T-helper 2 cell treated with Interferon-gamma antibody and Interleukin-4, amounts not matched to agents 100 ng/mL and 5 ng/mL, for 36 hours (primary cell): ENCODE results near the gene CGB3. TPM values are rescaled to one million over a fixed set of nuclear protein-coding genes. Genes with fewer than 3 reads are reported as not detected.
"Not testable (repeated sequence)": the region's sequence is repeated elsewhere in the genome, so short reads cannot be mapped to it uniquely, and the experiment has no call there.

Experiments
- intact Hi-C: fragments of 100-400 bp; cut with micrococcal nuclease; formaldehyde crosslinking; loops from one replicate; pipeline ENCODE4 v1.15.1; 2023
- total RNA-seq: library from RNA; stranded (reverse); gene quantifications from 2 replicates; pipeline ENCODE4 v1.2.3, GENCODE V29; 2022

CGB3 gene
- total RNA-seq, 1 donor from 2014 or later, result not detected

DNA sequence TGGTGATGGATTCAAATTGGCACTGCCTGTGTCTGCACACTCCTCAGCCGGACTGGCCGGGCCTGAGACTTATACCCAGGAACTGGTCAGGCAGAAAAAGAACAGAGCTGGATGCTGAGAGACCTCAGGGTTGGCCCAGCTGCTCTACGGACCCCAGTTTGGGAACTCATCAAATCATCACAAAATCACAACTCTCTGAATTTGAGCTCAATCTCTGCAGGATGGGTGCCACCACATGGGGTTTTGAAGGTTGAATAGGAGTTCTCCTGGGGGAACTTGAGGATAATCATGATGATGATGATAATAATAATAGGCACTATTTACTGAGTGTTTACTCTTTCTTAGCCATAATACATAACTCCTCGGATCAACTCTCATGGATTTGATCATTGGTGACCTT, 18.5 kb upstream of the CGB3 start:
- intact Hi-C loops, result not testable (repeated sequence)

DNA sequence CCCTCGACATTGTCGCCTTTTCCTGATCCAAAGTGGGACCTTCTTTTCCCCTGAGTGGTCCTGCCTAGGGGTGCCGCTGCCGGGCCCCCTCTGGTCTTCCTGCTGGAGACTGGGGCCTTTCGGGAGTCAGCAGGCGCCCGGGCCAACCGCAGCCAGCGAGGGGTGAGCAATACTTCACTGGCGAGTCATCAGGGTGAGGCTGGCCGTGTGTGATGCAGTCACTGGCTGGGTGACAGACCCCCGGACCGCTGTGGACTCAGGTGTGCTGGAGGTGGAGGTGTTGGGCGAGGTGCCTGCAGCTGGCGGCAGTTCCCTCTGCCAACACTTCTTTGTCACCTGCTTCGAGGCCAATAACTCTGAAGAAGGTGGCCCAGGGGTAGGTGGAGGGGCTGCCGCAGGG, 18.0 kb upstream of the CGB3 start:
- intact Hi-C loops, result no loop called here

- intact Hi-C loops, result not testable (repeated sequence)
Observed at GRCh38 chr19:49039736-49040135, 15.6 kb upstream of the CGB3 start.

DNA sequence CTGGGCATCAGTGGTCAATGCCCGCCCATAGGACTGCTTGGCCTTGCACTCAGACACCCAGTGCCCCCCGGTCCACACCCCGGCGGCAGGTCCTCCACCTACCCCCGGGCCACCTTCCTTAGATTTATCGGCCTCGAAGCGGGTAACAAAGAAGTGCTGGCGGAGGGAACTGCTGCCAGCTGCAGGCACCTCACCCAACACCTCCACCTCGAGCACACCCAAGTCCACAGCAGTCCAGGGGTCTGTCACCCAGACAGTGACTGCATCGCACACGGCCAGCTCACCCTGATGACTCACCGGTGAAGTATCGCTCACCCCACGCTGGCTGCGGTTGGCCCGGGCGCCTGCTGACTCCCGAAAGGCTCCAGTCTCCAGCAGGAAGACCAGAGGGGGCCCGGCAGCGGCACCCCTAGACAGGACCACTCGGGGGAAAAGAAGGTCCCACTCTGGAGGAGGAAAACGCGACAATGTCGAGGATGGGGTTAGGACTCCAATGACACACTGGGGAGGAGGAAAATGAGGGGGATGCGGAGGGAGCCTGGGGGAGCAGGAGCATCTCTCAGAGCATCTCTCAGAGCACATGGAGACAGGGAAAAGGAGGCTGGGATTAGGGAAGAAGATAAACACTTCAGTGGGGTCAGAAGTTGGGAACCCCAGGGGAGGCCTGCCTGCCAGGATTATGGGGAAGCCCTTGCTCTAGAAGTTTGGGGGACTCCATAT, 14.6 kb upstream of the CGB3 start:
- intact Hi-C loops, result not testable (repeated sequence)

- intact Hi-C loops, result not testable (repeated sequence)
Observed at GRCh38 chr19:49038111-49038510, 14.0 kb upstream of the CGB3 start.

- intact Hi-C loops, result not testable (repeated sequence)
Observed at GRCh38 chr19:49036815-49037214, 12.7 kb upstream of the CGB3 start, which contains the start of gene CGB1. Gene CGB1 (minus strand): TSS chr19:49036895. CDS start chr19:49036711, 184 bp downstream.

DNA sequence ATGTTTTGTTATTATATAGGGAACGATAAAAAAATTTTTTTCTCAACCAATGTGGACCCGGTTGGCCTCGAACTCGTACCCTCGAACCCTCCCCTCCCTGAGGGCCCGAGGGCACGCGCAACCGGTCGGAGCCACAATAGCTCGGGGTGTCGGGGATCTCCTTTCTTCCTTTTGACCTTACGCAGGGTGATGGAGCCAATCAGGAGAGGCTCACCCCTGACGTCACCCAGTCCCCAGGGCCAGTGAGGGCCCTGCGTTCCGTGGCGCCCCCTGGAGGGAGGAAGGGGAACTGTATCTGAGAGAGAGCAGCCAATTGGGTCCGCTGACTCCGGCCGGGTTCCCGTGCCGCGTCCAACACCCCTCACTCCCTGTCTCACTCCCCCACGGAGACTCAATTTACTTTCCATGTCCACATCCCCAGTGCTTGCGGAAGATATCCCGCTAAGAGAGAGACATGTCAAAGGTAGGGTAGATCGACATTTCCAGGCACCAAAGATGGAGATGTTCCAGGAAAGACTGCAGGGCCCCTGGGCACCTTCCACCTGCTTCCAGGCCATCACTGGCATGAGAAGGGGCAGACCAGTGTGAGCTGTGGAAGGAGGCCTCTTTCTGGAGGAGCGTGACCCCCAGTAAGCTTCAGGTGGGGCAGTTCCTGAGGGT, 7.6 kb upstream of the CGB3 start, which contains the start of gene CGB2:
Gene CGB2 (plus strand): TSS at position 249 of the 660 bp plus-strand sequence. CDS start 206 bp downstream, at position 455.
- intact Hi-C loops, result not testable (repeated sequence)

- intact Hi-C loops, result not testable (repeated sequence)
Observed at GRCh38 chr19:49030323-49030722, 6.2 kb upstream of the CGB3 start.

DNA sequence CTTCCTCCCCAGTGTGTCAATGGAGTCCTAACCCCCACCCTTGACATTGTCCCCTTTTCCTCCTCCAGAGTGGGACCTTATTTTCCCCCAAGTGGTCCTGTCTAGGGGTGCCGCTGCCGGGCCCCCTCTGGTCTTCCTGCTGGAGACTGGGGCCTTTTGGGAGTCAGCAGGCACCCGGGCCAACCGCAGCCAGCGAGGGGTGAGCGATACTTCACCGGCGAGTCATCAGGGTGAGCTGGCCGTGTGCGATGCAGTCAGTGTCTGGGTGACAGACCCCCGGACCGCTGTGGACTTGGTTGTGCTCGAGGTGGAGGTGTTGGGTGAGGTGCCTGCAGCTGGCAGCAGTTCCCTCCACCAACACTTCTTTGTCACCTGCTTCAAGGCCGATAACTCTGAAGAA, 5.6 kb upstream of the CGB3 start:
- intact Hi-C loops, result not testable (repeated sequence)

- intact Hi-C loops, result not testable (repeated sequence)
Observed at GRCh38 chr19:49028686-49029085, 4.6 kb upstream of the CGB3 start.

- intact Hi-C loops, result not testable (repeated sequence)
Observed at GRCh38 chr19:49025599-49025998, 1.5 kb upstream of the CGB3 start.

GRCh38 chr19:49025088-49025487, 955 bp upstream of the CGB3 start:
- intact Hi-C loops, result not testable (repeated sequence)

DNA sequence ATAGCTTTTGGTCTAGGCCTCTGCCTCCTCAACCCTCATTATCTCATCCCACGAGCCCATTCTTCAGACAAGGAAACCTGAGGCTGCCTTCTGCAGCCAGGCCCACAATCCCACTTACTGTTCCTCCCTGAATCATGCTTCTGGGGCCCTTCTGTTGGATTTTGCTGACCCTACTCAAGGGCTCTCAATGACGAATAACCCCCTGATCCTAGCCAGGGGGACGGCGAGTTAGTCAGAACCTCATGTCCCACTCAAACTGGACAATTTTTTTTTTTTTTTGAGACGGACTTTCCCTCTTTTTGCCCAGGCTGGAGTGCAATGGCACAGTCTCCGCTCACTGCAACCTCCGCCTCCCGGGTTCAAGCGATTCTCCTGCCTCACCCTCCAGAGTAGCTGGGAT, 2.0 kb downstream of the CGB3 start:
- intact Hi-C loops, result no loop called here

GRCh38 chr19:49020931-49021895, 2.9 kb downstream of the CGB3 start:
- intact Hi-C loops, result no loop called here

- intact Hi-C loops, result no loop called here
Observed at GRCh38 chr19:49020342-49020741, 3.8 kb downstream of the CGB3 start.

DNA sequence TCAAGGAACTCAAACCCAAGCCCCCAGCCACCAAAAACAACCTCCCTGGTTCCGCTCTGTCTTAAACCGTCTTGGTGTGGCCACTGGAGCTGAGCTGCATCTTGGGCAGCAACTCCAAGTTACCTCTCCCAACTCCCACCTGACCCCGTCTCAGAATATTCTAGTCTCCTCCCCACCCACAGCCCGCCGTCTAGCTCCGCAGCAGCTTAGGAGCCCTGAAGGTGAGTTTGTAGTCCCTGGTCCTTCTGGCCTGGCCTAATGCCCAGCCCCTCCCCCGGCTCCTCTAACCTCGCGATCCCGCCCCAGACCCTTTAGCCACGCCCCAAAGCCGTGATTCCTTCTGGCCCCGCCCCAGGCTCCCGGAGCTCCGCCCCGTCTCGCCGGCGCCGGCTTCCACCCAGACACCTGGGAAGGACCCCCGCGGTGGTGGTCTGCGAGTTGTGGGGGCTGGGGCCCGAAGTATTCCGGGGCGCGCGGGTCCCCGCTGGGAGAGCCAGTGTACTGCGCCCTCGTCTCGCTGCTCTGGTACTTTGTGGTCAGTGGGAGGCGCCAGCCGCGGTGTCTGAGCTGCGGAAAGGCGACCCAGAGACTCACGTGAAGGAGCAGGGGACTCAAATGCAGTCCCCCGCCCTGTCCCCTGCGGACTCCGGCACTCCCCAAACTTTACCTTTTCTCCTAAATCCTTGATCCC, 4.7 kb downstream of the CGB3 start:
- intact Hi-C loops, result no loop called here

- intact Hi-C loops, result not testable (repeated sequence)
Observed at GRCh38 chr19:49018388-49019241, 5.5 kb downstream of the CGB3 start.

GRCh38 chr19:49017666-49018351, 6.3 kb downstream of the CGB3 start:
- intact Hi-C loops, result no loop called here

- intact Hi-C loops, result no loop called here
Observed at GRCh38 chr19:49017041-49017665, 7.0 kb downstream of the CGB3 start, which contains the start of gene LHB. Gene LHB (minus strand): TSS chr19:49017091. CDS start chr19:49017081, 10 bp downstream.
